ENCODE data around the gene LATS1. TPM values are rescaled to one million over a fixed set of nuclear protein-coding genes. Genes with fewer than 3 reads are reported as not detected.

LATS1 gene
- total and polyA plus RNA-seq, 10 of the 15 experiments (the other 5 are each of a cell fraction or from before 2014, with no cell fraction given) = 2.1 to 15.6 (median 11.0) TPM

GRCh38 chr6:149749594-149750135 lies 31.8 kb upstream of the LATS1 start, which contains the start of gene PCMT1 (continued):
- TF ChIP-seq MYC (IDR thresholded peaks at IDR 0.05; ENCODE audit: insufficient read depth, insufficient read length, insufficient replicate concordance, low read length, severe bottlenecking) = no peak
- no peak for TF ChIP-seq ZBTB4 (CRISPR knock-in tag; IDR thresholded peaks at IDR 0.05)
- peak; percentile 86 for TF ChIP-seq LARP7 (IDR thresholded peaks at IDR 0.05)
- TF ChIP-seq ELK1 (IDR thresholded peaks at IDR 0.05; ENCODE audit: low read depth, low read length) = no peak
- TF ChIP-seq EP300 (IDR thresholded peaks at IDR 0.05; ENCODE audit: borderline replicate concordance in 1 of 2, control insufficient read depth in 1 of 2, low read depth in 2 of 2, low read length in 2 of 2) = no peak
- TF ChIP-seq E4F1 (IDR thresholded peaks at IDR 0.05; ENCODE audit: borderline replicate concordance, partially characterized antibody) = no peak
- no peak for TF ChIP-seq RFX5 (IDR thresholded peaks at IDR 0.05; ENCODE audit: low read depth, low read length)
- peak; percentile 93 for TF ChIP-seq NKRF (conservative IDR thresholded peaks at IDR 0.05)
- no peak for TF ChIP-seq NFXL1 (IDR thresholded peaks at IDR 0.05; ENCODE audit: borderline replicate concordance)
- peak; percentile 41 for TF ChIP-seq HCFC1 (IDR thresholded peaks at IDR 0.05; ENCODE audit: low read length)
- TF ChIP-seq TAF1 (IDR thresholded peaks at IDR 0.05; ENCODE audit: borderline replicate concordance, low read depth, low read length) = peak; percentile 60; the same call in 1 of the 2 replicates
- no peak for TF ChIP-seq IRF5 (IDR thresholded peaks at IDR 0.05; ENCODE audit: borderline replicate concordance)

Measured in GM12878 (cell line).